H7 (cell line): Measurements from ENCODE around the gene CGB5. TPM values are rescaled to one million over a fixed set of nuclear protein-coding genes. Genes with fewer than 3 reads are reported as not detected.

Experiments
- DNase-seq: peaks from one replicate; pipeline ENCODE4 v3.0.0; 2012
- H3K27me3 ChIP-seq: 2 replicates; pipeline ENCODE4 v1.6.0; 2011; ENCODE audit warnings: mild to moderate bottlenecking, low read length; ENCODE audit not compliant: control insufficient read depth, insufficient read depth
- H3K36me3 ChIP-seq: replicated peaks from 2 replicates; pipeline ENCODE4 v1.5.1; 2011; ENCODE audit warnings: low read length; ENCODE audit not compliant: control insufficient read depth, insufficient read depth
- H3K4me3 ChIP-seq: 2 replicates; pipeline ENCODE4 v1.5.1; 2011; ENCODE audit warnings: low read depth, mild to moderate bottlenecking, control low read depth, low read length, moderate library complexity; ENCODE audit not compliant: insufficient read depth
- total RNA-seq: library from RNA; depleted of rRNA; stranded (reverse); fragments of >200 nt; shearing (Covaris generic); gene quantifications from 2 replicates; pipeline ENCODE4 v1.2.3, GENCODE V29; 2014; rRNA removed

CGB5 gene
- total RNA-seq, 1 experiment from 2014 or later: not detected

DNA sequence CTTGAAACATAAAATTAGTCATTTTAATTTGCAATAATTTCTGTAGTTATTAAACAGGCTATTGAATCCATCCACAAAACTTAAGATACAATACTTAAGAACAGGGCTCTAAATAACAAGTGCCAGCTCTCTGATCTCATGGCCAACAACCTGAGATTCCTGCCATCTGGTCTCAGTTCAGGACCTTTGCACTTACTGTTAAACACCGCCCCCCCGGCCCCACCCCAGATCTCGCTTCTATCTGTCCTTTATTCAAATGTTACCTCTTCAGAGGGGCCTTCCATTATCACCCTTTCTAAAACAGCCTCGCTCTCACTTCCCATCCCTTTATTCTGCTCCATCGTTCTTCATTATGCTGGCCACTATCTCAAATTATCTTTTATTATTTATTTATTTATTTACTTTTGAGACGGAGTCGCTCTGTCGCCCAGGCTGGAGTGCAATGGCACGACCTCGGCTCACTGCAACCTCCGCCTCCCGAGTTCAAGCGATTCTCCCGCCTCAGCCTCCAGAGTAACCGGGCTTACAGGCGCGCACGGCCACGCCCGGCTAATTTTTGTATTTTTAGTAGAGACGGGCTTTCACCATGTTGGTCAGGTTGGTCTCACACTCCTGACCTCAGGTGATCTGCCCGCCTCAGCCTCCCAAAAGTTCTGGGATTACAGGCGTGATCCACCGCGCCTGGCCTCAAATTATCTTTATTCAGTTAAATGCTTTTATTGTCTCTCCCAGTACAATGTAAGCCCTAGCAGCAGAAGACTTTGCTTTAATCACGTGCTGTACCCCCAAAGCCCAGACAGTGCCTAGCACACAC lies 40.8 kb downstream of the CGB5 start:
- Histone ChIP-seq H3K27me3 (no peaks in the 10 kb centered on the region), H3K36me3 (peaks cover 19% of the 10 kb centered on the region), H3K4me3 (peak overlapping the region; percentile 95)
- no peak for DNase-seq

DNA sequence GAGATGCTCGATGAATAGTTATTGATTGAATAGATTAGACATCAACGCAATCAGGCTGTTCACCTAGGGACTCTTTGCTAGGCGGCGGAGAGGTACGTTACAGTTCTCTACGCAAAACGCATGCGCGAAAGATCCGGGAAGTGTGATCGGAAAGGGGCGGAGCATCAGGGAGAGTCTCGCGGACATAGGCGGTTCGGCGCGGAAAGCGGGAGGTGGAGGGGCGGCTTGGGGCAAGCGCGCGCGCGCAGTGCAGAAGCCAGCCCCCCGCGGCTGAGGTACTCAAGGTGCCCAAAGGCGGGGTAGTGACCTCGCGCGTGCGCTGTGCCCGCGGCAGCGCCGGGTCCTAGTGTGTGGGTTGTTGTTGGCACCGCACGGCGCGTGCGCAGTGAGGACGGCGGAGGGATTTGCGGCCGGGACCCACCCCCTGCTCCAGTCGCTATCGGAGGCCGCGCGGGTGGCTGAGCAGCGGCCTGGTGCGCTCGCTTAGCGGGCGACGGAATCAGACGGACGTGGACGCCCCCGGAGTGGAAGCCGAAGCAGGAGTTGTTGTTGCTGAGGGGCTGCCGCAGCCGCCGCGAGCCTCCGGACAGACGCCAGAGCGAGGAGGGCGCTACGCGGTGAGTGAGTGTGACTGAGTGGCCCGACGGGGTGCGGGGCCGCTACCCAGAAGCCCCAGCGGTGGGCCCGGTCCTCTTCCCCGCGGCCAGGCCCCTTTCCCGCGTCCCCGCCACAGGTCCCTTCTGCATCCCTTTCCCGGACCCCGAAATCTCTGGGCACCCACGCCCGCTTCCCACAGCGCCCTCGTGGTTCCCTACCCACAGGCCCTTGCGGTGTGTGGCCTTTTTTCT lies 41.6 kb downstream of the CGB5 start, which contains the start of gene SNRNP70:
Gene SNRNP70 (plus strand): TSS at position 432 of the 848 bp plus-strand sequence. CDS start 964 bp downstream, outside the sequence.
- Histone ChIP-seq H3K27me3 (no peaks in the 10 kb centered on the region), H3K4me3 (peak within 1 kb of the TSS; percentile 95)

DNA sequence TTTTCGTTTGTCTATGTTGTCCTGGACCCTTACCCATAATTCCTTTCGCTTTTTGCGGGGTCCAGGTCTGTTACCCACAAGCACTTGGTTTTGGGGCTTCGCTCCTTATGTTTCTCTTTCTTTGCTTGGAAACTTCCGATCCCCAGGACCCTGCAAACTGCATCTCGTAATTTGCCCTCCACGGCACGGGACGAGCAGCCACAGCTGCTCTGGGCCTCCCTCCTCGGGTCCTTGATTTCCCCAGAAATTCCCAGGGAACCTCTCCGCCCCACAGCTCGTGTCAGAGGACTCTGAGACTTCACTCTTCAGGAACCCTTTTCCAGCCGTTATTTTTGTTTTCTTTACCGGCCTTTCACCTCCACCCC lies 42.2 kb downstream of the CGB5 start:
- peak; percentile 51 for DNase-seq
- Histone ChIP-seq H3K27me3 (no peaks in the 10 kb centered on the region), H3K4me3 (peak overlapping the region; percentile 95), H3K36me3 (peaks cover 29% of the 10 kb centered on the region)

More for the DNA sequence above, 41.6 kb downstream of the CGB5 start, which contains the start of gene SNRNP70:
- DNase-seq: peak; percentile 100
- H3K36me3 ChIP-seq: peaks cover 23% of the 10 kb centered on the region

DNA sequence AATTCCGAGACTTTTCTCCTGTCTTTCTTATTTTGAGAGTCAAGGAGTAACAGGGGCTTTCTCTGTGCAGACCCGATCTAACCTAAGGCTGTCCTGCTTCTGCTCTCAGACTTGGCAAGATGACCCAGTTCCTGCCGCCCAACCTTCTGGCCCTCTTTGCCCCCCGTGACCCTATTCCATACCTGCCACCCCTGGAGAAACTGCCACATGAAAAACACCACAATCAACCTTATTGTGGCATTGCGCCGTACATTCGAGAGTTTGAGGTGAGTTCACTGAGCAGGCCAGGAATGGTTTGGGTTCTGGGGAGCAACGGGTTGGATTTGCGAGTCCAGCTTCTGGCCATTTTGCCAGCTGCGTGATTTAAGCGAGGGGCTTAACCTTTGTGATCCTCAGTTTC lies 42.6 kb downstream of the CGB5 start:
- no peaks in the 10 kb centered on the region for H3K27me3 ChIP-seq
- no peak for DNase-seq
- H3K36me3 ChIP-seq: peaks cover 30% of the 10 kb centered on the region
- H3K4me3 ChIP-seq: peak overlapping the region; percentile 95

DNA sequence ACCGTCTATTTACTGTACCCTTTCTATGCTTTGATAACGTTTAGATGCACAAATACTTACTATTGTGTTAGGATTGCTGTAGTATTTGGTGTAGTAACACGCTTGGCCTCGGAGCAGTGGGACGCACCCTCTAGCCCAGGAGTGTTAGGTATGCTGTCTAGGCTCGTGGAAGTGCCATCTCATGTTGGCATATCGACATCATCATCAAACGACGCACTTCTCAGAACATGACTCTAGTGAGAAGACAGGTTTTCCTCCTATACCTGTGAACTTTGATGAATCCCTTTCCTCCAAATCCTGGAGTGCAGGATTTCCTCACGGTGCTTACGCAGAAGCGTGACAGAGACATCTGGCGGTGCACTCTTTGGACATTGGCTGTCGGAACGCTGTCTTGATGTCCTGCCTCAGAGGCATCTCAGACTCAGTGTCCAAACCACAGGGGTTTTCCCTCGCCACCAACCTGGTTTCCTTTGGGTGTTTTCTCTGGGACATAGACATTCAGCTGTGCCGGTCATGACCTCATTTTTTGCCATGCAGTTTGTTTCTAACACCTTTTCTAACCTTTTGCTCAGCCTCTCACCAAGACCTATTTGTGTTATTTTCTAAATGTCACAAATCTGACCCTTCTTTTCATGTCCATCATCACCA lies 47.9 kb downstream of the CGB5 start:
- H3K36me3 ChIP-seq: peaks cover 44% of the 10 kb centered on the region
- no peaks in the 10 kb centered on the region for H3K27me3 ChIP-seq
- H3K4me3 ChIP-seq: no peak overlapping the region
- DNase-seq: no peak

DNA sequence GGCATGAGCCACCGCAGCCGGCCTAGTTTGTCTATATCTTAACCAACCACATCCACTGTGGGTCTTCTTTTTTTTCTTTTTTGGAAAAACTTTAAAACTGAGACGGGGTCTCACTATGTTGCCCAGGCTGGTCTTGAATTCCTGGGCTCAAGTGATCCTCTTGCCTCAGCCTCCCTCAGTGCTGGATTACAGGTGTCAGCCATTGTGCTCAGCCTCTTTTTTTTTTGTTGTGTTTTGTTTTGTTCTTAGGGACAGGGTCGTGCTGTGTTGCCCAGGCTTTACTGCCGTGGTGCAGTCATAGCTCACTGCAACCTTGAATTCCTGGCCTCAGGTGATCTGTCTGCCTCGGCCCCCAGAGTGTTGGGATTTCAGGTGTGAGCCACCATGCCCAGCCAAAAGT lies 49.0 kb downstream of the CGB5 start:
- H3K36me3 ChIP-seq: peaks cover 39% of the 10 kb centered on the region

More for the DNA sequence above, 49.0 kb downstream of the CGB5 start:
- DNase-seq: no peak
- no peaks in the 10 kb centered on the region for H3K27me3 ChIP-seq
- no peak overlapping the region for H3K4me3 ChIP-seq

Other genes with a start within 250 kb of the CGB5 start
- 31.5 and 40.0 TPM in 2 replicates for gene BCAT2, start 232.8 kb upstream of the CGB5 start, total RNA-seq
- gene HSD17B14, start 207.4 kb upstream of the CGB5 start, total RNA-seq: 9.9 and 18.0 TPM in 2 replicates
- 20.6 and 25.6 TPM in 2 replicates for gene PLEKHA4, start 175.2 kb upstream of the CGB5 start, total RNA-seq
- gene PPP1R15A, start 171.4 kb upstream of the CGB5 start, total RNA-seq: 20.3 and 21.6 TPM in 2 replicates
- 0.52 and 1.1 TPM in 2 replicates for gene TULP2, start 145.1 kb upstream of the CGB5 start, total RNA-seq
- 173 and 203 TPM in 2 replicates for gene NUCB1, start 143.5 kb upstream of the CGB5 start, total RNA-seq
- gene DHDH, start 110.1 kb upstream of the CGB5 start, total RNA-seq: not detected in 2 replicates
- gene BAX, start 89.0 kb upstream of the CGB5 start, total RNA-seq: 57.8 and 72.6 TPM in 2 replicates
- 2,437 and 3,282 TPM in 2 replicates for gene FTL, start 78.5 kb upstream of the CGB5 start, total RNA-seq
- 35.2 and 50.2 TPM in 2 replicates for gene GYS1, start 50.5 kb upstream of the CGB5 start, total RNA-seq
- 256 and 327 TPM in 2 replicates for gene RUVBL2, start 50.0 kb upstream of the CGB5 start, total RNA-seq
- gene LHB, start 26.8 kb upstream of the CGB5 start, total RNA-seq: not detected in 2 replicates
- gene CGB3, start 19.5 kb upstream of the CGB5 start, total RNA-seq: not detected in 2 replicates
- 1.4 TPM in 1 of 2 replicates, not detected in the other for gene CGB2, start 12.0 kb upstream of the CGB5 start, total RNA-seq
- not detected in 2 replicates for gene CGB1, start 7.0 kb upstream of the CGB5 start, total RNA-seq
- not detected in 2 replicates for gene CGB8, start 5.3 kb downstream of the CGB5 start, total RNA-seq
- gene CGB7, start 13.9 kb downstream of the CGB5 start, total RNA-seq: not detected in 2 replicates
- 0.81 and 1.2 TPM in 2 replicates for gene NTF4, start 21.0 kb downstream of the CGB5 start, total RNA-seq
- not detected in 2 replicates for gene KCNA7, start 28.9 kb downstream of the CGB5 start, total RNA-seq
- 338 and 397 TPM in 2 replicates for gene SNRNP70, start 41.6 kb downstream of the CGB5 start, total RNA-seq
- 2.2 and 4.1 TPM in 2 replicates for gene LIN7B, start 70.5 kb downstream of the CGB5 start, total RNA-seq
- gene C19orf73, start 75.3 kb downstream of the CGB5 start, total RNA-seq: 1.4 and 3.2 TPM in 2 replicates
- gene PPFIA3, start 75.7 kb downstream of the CGB5 start, total RNA-seq: 21.1 and 23.6 TPM in 2 replicates
- gene HRC, start 111.5 kb downstream of the CGB5 start, total RNA-seq: 0.45 and 0.81 TPM in 2 replicates
- 10.2 and 12.8 TPM in 2 replicates for gene TRPM4, start 113.9 kb downstream of the CGB5 start, total RNA-seq